Measurements from ENCODE around the gene GABRQ.
"Not testable (repeated sequence)": the region's sequence is repeated elsewhere in the genome, so short reads cannot be mapped to it uniquely, and the experiment has no call there.

GABRQ gene

DNA sequence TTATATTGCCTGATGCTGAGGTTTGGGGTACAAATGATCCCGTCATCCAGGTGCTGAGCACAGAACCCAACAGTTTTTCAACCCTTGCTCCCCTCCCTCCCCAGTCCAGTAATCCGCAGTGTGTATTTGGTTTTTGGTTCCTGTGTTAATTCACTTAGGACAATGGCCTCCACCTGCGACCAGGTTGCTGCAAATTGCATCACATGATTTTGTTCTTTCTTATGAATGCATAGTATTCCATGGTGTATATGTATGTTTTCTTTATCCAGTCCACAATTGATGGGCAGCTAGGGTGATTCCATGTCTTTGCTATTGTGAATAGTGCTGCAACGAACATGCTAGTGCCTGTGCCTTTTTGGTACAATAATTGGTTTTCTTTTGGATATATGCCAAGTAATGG, 25.4 kb downstream of the GABRQ start:
- DNase-seq: no peak

DNA sequence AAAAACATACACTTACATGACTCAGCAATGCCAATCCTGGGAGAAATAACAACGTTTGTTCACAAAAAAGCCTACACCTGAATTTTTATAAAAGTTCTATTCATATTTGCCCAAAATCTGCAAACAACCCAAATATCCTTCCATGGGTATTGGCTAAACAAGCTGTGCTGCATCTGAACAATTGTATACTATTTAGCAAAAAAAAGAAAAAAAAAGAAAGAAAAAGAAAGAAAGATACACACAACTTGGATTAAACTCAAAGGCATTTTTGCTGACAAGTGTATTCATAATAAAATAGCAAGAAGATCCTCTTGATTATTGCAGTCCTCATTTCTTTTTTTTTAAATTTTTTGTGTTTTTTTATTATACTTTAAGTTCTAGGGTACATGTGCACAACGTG, 36.4 kb downstream of the GABRQ start:
- DNase-seq: no peak

DNA sequence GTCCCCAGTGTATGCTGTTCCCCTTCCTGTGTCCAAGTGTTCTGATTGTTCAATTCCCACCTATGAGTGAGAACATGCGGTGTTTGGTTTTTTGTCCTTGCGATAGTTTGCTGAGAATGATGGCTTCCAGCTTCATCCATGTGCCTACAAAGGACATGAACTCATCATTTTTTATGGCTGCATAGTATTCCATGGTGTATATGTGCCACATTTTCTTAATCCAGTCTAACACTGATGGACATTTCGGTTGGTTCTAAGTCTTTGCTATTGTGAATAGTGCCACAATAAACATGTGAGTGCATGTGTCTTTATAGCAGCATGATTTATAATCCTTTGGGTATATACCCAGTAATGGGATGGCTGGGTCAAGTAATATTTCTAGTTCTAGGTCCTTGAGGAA, 37.0 kb downstream of the GABRQ start:
- not testable (repeated sequence) for DNase-seq

DNA sequence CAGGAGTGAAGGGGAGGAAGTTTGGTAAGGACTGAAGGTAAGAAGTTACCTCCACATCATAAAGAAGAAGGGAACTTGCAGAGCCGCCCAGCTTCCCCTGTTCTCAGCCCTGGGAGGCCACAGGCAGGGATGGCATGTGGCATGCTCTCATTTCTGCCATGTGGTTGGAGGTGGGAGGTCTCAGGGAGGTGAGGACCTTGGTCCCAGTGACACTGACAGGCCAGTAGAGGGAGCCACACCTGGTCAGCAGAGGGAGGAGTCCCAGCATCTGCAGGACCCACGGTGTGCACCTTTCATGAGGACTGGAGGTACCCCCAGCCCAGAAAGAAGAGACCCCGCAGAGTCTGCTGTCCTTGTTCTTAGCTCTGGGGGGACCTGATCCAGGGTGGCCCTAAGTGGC, 43.3 kb downstream of the GABRQ start:
- DNase-seq: not testable (repeated sequence)

DNA sequence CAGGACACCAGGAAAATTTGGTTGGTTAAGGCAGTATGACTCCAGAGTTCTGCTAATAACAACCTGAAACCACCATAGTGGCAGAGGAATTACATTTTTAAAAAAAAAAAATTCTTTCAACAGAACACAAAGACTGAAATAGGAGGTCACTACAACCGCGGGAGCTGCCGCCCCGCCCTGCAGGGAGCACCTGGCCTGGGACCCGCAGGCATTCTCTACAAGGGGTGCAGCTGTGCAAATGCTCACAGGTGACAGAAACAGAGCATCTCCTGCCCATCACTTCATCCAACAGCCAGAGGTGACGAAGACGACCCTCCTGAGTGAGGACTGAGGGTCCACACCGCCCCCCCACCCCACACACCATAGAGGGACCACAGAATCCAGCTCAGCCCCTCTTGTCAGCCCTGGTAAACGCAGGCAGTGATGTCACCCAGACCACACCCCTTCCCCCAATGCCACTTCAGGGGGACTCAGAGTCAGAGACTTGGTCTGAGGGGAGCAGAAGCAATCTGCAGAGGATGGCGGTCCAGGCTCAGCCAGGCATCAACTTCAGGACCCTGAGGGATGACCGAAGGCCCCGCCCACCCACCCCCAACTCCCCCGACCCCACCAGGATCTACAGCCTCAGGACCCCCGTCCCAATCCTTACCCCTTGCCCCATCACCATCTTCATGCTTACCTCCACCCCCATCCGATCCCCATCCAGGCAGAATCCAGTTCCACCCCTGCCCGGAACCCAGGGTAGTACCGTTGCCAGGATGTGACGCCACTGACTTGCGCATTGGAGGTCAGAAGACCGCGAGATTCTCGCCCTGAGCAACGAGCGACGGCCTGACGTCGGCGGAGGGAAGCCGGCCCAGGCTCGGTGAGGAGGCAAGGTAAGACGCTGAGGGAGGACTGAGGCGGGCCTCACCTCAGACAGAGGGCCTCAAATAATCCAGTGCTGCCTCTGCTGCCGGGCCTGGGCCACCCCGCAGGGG, 60.5 kb downstream of the GABRQ start, which contains the start of gene MAGEA3:
Gene MAGEA3, plus strand, starts transcription at position 843 of the 980 bp plus-strand sequence. CDS start 2,039 bp downstream, outside the sequence.
- not testable (repeated sequence) for DNase-seq

DNA sequence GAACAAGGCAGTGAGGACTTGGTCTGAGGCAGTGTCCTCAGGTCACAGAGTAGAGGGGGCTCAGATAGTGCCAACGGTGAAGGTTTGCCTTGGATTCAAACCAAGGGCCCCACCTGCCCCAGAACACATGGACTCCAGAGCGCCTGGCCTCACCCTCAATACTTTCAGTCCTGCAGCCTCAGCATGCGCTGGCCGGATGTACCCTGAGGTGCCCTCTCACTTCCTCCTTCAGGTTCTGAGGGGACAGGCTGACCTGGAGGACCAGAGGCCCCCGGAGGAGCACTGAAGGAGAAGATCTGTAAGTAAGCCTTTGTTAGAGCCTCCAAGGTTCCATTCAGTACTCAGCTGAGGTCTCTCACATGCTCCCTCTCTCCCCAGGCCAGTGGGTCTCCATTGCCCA, 62.7 kb downstream of the GABRQ start:
- DNase-seq: not testable (repeated sequence)

DNA sequence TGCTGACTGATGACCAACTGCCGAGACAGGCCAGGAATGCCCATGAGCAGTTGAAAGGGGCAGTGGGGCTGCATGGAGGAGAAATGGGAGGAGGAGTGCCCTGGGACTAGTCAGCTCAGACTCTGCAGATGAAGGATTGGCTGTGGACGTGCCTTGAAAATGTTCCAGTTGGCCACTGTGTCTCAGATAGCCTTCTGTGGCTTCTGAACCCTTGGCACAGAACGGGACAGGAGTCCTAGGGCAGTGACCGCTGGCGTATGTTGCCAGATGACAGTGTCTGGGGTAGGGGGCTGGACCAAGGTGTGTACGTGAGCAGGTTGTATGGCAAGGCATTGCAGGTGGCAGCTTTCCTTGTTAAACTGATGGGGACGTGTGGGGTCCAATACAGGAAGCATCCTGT, 68.8 kb downstream of the GABRQ start:
- DNase-seq: not testable (repeated sequence)
